ENCODE data around the gene CANX. TPM values are rescaled to one million over a fixed set of nuclear protein-coding genes. Genes with fewer than 3 reads are reported as not detected.

CANX gene
- polyA plus RNA-seq, 1 experiment: 502 TPM

GRCh38 chr5:179730852-179731251 lies 32.1 kb downstream of the CANX start:
- POLR2A ChIA-PET: no interaction called here
- peaks cover 8% of the 10 kb centered on the region for H3K36me3 ChIP-seq (ENCODE audit: control insufficient read depth, insufficient read depth, low read length)
- CTCF ChIA-PET: no interaction called here

DNA sequence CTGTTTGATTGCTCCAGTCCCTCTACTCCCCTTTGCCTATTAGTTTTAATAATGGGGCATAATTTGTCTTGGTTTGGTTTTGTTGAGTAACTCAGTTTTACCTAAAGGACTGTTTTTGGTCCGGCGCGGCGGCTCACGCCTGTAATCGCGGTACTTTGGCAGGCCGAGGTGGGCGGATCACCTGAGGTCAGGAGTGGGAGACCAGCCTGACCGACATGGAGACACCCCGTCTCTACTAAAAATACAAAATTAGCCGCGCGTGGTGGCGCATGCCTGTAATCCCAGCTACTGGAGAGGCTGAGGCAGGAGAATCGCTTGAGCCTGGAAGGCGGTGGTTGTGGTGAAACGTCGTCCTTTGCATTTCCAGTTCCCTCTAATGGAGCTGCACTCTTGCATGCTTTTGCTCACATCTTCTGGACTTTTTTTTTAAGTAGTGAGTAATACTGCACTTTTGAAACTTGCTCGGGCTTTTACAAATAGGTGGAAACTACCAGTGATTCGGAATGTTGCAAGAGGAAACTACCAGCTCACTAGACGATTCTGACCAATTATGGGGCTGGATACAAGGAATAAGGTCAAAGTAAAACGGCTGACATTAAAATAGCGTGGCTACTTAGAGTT lies 33.1 kb downstream of the CANX start:
- H3K36me3 ChIP-seq (ENCODE audit: control insufficient read depth, insufficient read depth, low read length): peaks cover 7% of the 10 kb centered on the region
- DNase-seq (ENCODE audit: low read depth): peak; percentile 45
- TF ChIP-seq, protein P1, sequence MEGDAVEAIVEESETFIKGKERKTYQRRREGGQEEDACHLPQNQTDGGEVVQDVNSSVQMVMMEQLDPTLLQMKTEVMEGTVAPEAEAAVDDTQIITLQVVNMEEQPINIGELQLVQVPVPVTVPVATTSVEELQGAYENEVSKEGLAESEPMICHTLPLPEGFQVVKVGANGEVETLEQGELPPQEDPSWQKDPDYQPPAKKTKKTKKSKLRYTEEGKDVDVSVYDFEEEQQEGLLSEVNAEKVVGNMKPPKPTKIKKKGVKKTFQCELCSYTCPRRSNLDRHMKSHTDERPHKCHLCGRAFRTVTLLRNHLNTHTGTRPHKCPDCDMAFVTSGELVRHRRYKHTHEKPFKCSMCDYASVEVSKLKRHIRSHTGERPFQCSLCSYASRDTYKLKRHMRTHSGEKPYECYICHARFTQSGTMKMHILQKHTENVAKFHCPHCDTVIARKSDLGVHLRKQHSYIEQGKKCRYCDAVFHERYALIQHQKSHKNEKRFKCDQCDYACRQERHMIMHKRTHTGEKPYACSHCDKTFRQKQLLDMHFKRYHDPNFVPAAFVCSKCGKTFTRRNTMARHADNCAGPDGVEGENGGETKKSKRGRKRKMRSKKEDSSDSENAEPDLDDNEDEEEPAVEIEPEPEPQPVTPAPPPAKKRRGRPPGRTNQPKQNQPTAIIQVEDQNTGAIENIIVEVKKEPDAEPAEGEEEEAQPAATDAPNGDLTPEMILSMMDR (IDR thresholded peaks at IDR 0.05; ENCODE audit: insufficient read depth, low read depth, low read length): no peak
- CTCF ChIA-PET: interaction anchor here (1.1 kb wide), 1 partner anchor 11 kb away, joined by 3 read pairs; no protein-coding TSS in a partner anchor
- H3K27me3 ChIP-seq (ENCODE audit: control insufficient read depth, insufficient read depth, low read length): no peaks in the 10 kb centered on the region
- H3K4me3 ChIP-seq (ENCODE audit: low read depth, low read length): peak overlapping the region; percentile 29
- POLR2A ChIA-PET: interaction anchor here (0.7 kb wide), 1 partner anchor 31 kb away, joined by 4 read pairs; no protein-coding TSS in a partner anchor

More at GRCh38 chr5:179730852-179731251, 32.1 kb downstream of the CANX start:
- DNase-seq (ENCODE audit: low read depth): no peak
- Histone ChIP-seq H3K4me3 (ENCODE audit: low read depth, low read length) (no peak overlapping the region), H3K27me3 (ENCODE audit: control insufficient read depth, insufficient read depth, low read length) (no peaks in the 10 kb centered on the region)
- TF ChIP-seq, protein P1 (IDR thresholded peaks at IDR 0.05; ENCODE audit: insufficient read depth, low read depth, low read length): no peak

DNA sequence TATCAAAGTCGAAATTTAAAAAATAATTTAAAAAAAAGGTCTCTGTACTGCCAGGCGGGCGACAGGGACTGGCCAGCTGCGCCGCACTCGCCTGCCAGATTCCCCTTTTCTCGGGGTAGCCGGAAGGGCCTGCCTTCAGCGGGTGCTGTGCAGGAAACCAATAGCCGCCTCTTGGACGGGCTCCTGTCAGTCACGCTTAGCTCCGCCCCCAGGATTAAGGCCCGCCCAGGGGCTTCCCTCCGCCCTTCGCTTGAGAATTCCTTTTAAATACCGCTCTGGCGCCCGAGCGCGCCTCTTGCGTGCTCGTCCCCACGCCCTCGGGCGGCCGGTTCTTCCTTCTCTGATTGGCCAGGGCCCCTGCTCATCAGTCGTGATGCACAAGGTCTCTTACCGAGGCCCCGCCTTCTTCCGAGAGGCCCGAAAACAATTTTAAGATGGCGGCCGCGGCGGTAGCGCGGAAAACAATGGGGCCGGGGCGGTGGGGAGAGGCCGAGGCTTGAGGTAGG lies 33.7 kb downstream of the CANX start, which contains the start of gene MAML1:
TSS of gene MAML1 (plus strand) at position 411 of the 506 bp plus-strand sequence. CDS start 291 bp downstream, outside the sequence.
- DNase-seq (ENCODE audit: low read depth): peak; percentile 100
- no peaks in the 10 kb centered on the region for H3K27me3 ChIP-seq (ENCODE audit: control insufficient read depth, insufficient read depth, low read length)
- ChIA-PET CTCF (interaction anchor here (1.1 kb wide), 1 partner anchor 12 kb away, joined by 3 read pairs; no protein-coding TSS in a partner anchor), POLR2A (interaction anchor here (0.7 kb wide), 1 partner anchor 30 kb away, joined by 4 read pairs; no protein-coding TSS in a partner anchor)
- peak within 1 kb of the TSS; percentile 76 for H3K4me3 ChIP-seq (ENCODE audit: low read depth, low read length)
- TF ChIP-seq, protein P1 (IDR thresholded peaks at IDR 0.05; ENCODE audit: insufficient read depth, low read depth, low read length): no peak
- peaks cover 3% of the 10 kb centered on the region for H3K36me3 ChIP-seq (ENCODE audit: control insufficient read depth, insufficient read depth, low read length)

DNA sequence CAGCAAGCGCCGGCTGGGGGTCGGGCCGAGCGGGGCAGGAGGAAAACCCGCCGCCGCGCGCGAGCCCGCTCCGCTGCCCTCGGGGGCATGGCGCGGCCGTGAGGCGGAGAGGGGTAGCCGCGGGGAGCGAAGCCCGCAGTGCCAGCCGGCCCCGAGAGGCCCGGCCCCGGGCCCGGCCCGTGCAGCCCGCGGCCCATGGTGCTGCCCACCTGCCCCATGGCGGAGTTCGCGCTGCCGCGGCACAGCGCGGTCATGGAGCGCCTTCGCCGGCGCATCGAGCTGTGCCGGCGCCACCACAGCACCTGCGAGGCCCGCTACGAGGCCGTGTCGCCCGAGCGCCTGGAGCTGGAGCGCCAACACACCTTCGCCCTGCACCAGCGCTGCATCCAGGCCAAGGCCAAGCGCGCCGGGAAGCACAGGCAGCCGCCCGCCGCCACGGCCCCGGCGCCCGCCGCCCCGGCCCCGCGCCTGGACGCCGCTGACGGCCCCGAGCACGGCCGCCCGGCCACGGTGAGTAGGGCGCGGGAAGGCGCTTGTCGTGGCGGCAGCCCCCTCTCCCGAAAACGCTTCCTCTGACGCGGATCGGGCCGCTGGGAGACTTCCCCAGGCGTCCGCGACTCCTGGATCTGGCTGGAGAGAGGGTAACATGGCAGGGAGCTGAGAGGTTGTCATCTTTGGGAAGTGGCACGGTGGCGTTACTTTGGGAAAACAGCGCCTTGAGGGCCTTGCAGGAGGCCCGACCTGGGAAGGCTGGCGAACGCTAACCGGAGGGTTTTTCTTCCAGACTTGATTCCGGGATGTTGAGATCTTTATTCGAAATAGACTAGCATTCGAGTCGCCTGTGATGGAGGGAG lies 34.4 kb downstream of the CANX start:
- no peaks in the 10 kb centered on the region for H3K27me3 ChIP-seq (ENCODE audit: control insufficient read depth, insufficient read depth, low read length)
- peak overlapping the region; percentile 76 for H3K4me3 ChIP-seq (ENCODE audit: low read depth, low read length)
- H3K36me3 ChIP-seq (ENCODE audit: control insufficient read depth, insufficient read depth, low read length): peaks cover 2% of the 10 kb centered on the region; the same call in 1 of the 2 replicates
- CTCF ChIA-PET: interaction anchor here (1.6 kb wide), 1 partner anchor 32 kb away, joined by 3 read pairs; no protein-coding TSS in a partner anchor
- POLR2A ChIA-PET: no interaction called here
- DNase-seq (ENCODE audit: low read depth): no peak
- TF ChIP-seq, protein P1 (IDR thresholded peaks at IDR 0.05; ENCODE audit: insufficient read depth, low read depth, low read length): no peak

GRCh38 chr5:179733772-179734126 lies 35.0 kb downstream of the CANX start:
- no peaks in the 10 kb centered on the region; the same call in 1 of the 2 replicates for H3K36me3 ChIP-seq (ENCODE audit: control insufficient read depth, insufficient read depth, low read length)
- ChIA-PET CTCF (interaction anchor here (1.6 kb wide), 1 partner anchor 31 kb away, joined by 3 read pairs; no protein-coding TSS in a partner anchor), POLR2A (no interaction called here)
- peak overlapping the region; percentile 76 for H3K4me3 ChIP-seq (ENCODE audit: low read depth, low read length)
- TF ChIP-seq, protein P1 (IDR thresholded peaks at IDR 0.05; ENCODE audit: insufficient read depth, low read depth, low read length): no peak
- no peak for DNase-seq (ENCODE audit: low read depth)
- no peaks in the 10 kb centered on the region for H3K27me3 ChIP-seq (ENCODE audit: control insufficient read depth, insufficient read depth, low read length)

Measured in BJ (cell line).